HG03469 (cell line): Measurements from ENCODE around the gene UBE2R2.
"Not testable (repeated sequence)": the region's sequence is repeated elsewhere in the genome, so short reads cannot be mapped to it uniquely, and the experiment has no call there.

Source experiments
- ATAC-seq: cut with Tn5 transposase; IDR thresholded peaks from one replicate; pipeline ENCODE4 v1.9.1; 2021; ENCODE audit warnings: mild to moderate bottlenecking, moderate library complexity, moderate number of reproducible peaks; ENCODE audit not compliant: unreplicated experiment

UBE2R2 gene

GRCh38 chr9:33924978-33925797 is 108.2 kb downstream of the UBE2R2 start:
- no peak for ATAC-seq

GRCh38 chr9:33926746-33927485 is 110.0 kb downstream of the UBE2R2 start:
- ATAC-seq = no peak

- no peak for ATAC-seq
These were observed 110.7 kb downstream of the UBE2R2 start for GRCh38 chr9:33927694-33928093.

- ATAC-seq = no peak
These were observed 114.4 kb downstream of the UBE2R2 start for GRCh38 chr9:33931326-33931725.

GRCh38 chr9:33932078-33932807 is 115.3 kb downstream of the UBE2R2 start:
- no peak for ATAC-seq

GRCh38 chr9:33934188-33934878 is 117.4 kb downstream of the UBE2R2 start:
- ATAC-seq = no peak

GRCh38 chr9:33939924-33940874 is 123.2 kb downstream of the UBE2R2 start:
- no peak for ATAC-seq

- no peak for ATAC-seq
These were observed 125.6 kb downstream of the UBE2R2 start for GRCh38 chr9:33942471-33943083.

- ATAC-seq = no peak
These were observed 126.4 kb downstream of the UBE2R2 start for GRCh38 chr9:33943389-33943788.

- no peak for ATAC-seq
These were observed 130.0 kb downstream of the UBE2R2 start for GRCh38 chr9:33946779-33947535.

- no peak for ATAC-seq
These were observed 133.4 kb downstream of the UBE2R2 start for GRCh38 chr9:33950371-33950770.

- ATAC-seq = no peak
These were observed 135.1 kb downstream of the UBE2R2 start for GRCh38 chr9:33952066-33952465.

GRCh38 chr9:33956544-33956943 is 139.6 kb downstream of the UBE2R2 start:
- ATAC-seq = no peak

GRCh38 chr9:33959725-33960124 is 142.8 kb downstream of the UBE2R2 start:
- ATAC-seq = no peak

GRCh38 chr9:33962468-33962867 is 145.5 kb downstream of the UBE2R2 start:
- ATAC-seq = not testable (repeated sequence)

GRCh38 chr9:33964086-33964768 is 147.3 kb downstream of the UBE2R2 start:
- no peak for ATAC-seq
